ENCODE data around the gene ZCCHC17.

GRCh38 chr1:31318146-31318545 lies 21.3 kb downstream of the ZCCHC17 start:
- no peak for TF ChIP-seq CTCF (conservative IDR thresholded peaks at IDR 0.05; ENCODE audit: low read depth, low read length)
- no peak for TF ChIP-seq EZH2 (IDR thresholded peaks at IDR 0.05; ENCODE audit: low read length, unreplicated experiment)
- no peak for TF ChIP-seq EZH2phosphoT487 (IDR thresholded peaks at IDR 0.05; ENCODE audit: borderline replicate concordance, low read length)

Measured in PC-3 (cell line).